CD4-positive, alpha-beta T cell treated with Interleukin-4 for 4 hours (primary cell): ENCODE measurements around the gene BRIX1.
A peak's percentile ranks its signal among the peaks of the same experiment; 100 is the strongest.

Experiments
- DNase-seq: peaks from one replicate; pipeline ENCODE4 v3.0.0-alpha.2; 2020

Gene BRIX1

GRCh38 chr5:34915139-34915855 is at the start of gene BRIX1, which contains the start of gene RAD1:
Gene BRIX1, plus strand, starts transcription at chr5:34915711. Its CDS starts 28 bp downstream, at chr5:34915739.
Gene RAD1, minus strand, starts transcription at chr5:34915504. Its CDS starts 612 bp downstream, at chr5:34914892.
- peak; percentile 95 for DNase-seq

DNA sequence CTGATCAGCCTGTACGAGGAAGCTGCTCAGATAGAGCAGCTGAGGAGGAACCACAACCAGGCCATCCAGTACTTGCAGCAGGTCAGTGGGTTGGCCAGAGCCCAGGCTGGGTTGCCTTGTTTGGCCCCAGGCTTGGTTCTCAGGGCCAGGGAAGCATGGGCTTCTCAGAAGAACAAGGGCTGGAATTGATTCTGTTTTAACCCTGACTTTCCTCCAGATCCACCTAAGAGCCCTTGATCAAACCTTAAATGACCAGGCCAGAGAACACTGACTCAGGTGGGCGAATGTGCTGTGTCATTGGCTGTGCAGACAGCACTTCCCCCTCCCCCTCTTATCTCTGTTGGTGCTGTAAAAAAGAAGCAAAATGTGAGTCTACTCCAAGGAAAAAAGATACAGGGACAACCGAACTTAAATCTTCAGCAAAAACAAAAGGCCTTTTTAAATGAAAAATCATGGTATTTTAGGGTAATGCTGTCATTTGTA is 48.5 kb upstream of the BRIX1 start:
- no peak for DNase-seq

GRCh38 chr5:34867660-34868059 is 47.9 kb upstream of the BRIX1 start:
- no peak for DNase-seq

DNA sequence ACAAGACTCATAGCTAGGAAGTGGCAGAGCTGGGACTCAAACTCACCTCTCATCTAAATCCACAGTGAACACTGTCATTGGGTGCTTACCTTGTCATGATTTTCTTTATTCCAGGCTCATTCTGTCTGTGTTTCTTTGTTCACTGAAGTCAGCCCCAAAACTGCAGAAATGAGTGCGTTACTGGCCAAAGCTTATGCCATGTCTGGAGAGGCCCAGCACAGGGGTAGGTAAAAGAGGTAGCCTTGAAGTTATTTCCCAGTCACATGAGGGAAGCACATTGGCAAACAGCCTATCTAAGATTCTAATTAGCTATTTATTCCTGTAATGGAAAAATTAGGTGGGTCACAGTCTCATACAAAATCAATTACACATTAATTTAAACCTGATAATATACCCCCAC is 46.7 kb upstream of the BRIX1 start:
- no peak for DNase-seq

DNA sequence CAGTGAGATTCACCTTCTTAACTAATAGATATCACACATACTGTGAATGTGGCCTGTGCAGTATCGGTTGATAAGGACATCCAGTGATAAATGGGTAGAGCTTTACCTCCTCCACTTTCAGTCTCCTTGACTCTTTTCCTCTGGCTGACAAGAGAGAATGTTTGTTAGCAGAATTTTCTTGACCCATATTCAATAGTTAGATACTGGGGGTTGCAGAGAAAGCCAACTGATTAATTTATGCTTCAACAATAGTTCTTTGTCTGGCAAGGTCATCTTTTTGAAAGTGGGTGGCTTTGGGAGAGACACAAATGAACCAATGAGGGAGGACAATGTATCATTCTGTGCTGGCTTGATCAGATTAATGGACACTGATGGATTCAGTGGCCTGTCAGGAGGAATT is 46.3 kb upstream of the BRIX1 start:
- DNase-seq = no peak

GRCh38 chr5:34870382-34870781 is 45.1 kb upstream of the BRIX1 start:
- DNase-seq = no peak

DNA sequence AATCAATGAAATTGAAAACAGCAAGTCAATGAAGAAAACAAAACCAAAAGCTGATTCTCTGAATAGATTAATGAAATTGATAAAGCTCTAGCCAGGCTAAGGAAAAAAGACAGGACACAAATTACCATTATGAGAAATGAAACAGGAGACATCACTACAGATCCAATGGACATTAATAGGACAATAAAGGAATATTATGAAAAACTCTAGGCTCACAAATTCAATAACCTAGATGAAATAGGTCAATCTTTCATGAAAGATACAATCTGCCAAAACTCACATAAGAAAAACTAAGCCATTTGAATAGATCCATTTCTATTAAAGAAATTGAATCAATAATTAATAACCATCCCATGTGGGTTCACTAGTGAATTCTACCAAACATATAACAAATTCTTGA is 39.2 kb upstream of the BRIX1 start:
- no peak for DNase-seq

DNA sequence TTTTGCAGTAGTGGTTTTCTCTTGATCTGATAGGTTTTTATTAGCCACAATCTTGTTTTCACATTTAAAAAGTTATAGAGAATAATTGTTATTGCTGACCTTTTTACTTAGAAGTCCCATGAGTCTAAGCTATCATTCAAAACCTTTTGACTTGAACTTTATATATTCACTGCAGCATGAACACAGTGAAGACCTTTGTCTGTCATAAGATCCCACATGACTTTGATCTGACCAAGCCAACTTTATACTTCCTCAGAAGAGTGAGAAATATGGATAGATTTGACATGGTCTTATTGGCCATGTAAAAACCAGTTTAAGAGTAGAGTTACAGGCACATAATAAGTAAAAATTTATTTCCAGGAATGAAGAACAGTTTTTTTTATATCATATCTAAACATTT is 34.3 kb upstream of the BRIX1 start:
- DNase-seq = no peak

DNA sequence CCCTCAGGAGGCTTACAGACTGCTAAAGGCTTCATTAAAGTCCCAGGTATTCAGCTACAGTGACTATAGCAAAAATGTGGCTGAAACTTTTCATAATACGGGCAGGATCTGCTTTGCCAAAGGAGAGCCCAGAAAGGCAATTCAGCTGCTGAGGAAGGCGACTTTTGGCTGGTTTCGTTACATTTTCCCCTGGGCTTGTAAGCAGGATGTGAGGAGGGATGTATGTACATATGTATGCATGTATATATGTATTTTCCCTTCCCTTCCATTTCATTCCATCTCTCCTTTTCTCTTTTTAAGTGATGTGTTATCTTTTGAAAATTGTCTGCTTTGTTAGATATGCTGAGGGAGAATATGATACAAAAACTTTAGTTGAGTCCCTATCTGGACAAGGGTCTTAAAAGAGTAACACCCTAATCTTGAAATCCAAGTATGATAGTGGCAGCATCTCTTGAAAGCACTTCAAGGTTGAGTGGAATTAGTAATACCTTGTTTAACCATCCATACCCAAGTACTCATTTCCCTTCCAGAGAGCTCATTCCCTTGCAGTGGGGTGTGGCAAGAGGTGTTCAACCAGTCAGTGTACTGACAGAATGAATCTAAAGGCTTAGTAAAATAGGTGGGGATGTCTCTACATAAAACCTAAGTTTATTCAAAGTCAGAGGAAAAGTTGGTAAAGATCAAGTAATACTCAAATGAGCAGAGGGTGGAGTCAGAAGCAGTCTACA is 29.0 kb upstream of the BRIX1 start:
- DNase-seq = no peak

GRCh38 chr5:34889394-34889793 is 26.1 kb upstream of the BRIX1 start:
- no peak for DNase-seq

GRCh38 chr5:34891981-34892380 is 23.5 kb upstream of the BRIX1 start:
- DNase-seq = no peak

DNA sequence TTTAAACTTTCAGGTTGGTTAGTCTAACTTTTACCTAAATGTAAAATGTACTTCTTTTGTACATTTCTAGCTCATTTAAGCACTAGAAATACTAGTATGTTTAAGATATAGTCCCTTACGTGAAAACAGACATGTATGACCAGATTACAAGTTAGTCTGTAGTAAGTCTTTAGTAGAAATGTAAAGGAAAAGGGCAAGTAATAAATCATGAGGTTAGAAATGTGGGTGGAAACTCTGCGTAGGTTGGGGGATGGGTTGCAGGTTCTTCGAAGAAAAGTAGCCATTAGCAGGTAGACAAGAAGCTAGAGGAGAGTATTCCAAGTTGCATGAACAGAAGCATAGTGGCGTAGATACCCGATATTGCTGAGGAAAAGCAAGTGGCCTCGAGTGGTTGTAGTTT is 23.1 kb upstream of the BRIX1 start:
- no peak for DNase-seq

DNA sequence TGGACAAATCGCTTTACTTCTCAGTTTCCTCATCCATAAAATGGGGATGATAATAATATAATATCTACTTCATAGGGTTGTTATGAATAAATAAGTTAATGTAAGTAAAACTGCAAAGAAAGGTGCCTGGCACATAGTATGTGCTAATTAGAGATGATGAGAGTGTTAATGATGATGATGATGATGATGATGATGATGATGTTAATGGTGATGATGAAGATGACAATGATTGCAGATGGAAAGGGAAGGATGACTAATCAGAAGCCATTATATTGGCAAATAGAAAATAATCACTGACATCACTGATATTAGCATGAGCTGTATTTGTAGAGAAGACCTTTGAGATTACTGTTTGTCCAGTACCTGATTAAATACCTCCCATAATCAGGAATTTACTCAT is 20.8 kb upstream of the BRIX1 start:
- no peak for DNase-seq

GRCh38 chr5:34895641-34896419 is 19.7 kb upstream of the BRIX1 start:
- DNase-seq = no peak

DNA sequence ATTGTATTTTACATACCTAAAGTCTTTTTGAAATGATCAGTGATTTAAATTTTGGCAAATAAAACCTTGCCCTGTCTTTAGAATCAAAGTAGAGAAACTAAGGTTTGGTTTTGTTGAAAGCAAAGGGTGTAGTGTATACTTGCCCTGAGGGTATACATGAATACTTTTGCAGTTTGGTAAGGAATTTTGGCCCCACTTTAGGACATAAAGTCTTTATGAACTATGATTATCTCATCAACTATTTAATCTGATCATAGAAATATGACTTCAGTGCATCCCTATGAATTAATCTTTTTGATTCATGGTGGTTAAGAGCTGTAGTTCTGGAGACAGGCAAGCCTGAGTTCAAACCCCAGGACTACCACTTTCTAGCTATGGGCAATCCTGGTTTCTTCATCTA is 17.9 kb upstream of the BRIX1 start:
- DNase-seq = no peak

DNA sequence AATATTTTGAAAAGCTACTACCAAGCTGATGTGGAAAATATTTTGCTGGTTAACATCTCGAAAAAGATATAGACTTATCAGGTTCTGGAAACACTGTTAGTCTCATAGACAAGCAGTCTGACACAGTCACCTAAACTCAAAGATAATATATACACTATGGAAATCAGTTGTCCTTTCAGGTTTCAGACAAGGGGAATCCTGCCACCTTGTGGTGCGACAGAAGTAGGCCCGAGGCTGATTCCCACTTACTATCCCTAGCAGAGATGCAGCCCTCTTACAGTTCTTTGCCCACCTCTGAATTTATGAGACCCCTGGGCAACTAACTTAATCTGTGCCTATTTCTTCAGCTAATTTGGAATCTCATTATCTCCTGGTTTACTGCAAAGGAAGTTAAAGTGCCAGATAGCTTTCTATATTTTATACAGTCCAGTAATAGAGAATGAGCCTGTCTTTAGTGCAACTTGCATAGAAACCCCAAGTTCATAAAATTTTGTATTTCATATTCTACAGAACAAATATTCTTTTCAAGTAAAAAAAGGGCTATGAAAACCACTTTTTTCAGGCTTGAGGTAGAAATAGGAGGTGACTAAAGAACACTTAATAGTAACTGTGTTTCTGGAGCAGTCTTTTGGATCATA is 17.1 kb upstream of the BRIX1 start:
- peak; percentile 57 for DNase-seq

GRCh38 chr5:34899066-34899465 is 16.4 kb upstream of the BRIX1 start:
- DNase-seq = no peak

GRCh38 chr5:34900652-34901051 is 14.9 kb upstream of the BRIX1 start:
- DNase-seq = no peak

DNA sequence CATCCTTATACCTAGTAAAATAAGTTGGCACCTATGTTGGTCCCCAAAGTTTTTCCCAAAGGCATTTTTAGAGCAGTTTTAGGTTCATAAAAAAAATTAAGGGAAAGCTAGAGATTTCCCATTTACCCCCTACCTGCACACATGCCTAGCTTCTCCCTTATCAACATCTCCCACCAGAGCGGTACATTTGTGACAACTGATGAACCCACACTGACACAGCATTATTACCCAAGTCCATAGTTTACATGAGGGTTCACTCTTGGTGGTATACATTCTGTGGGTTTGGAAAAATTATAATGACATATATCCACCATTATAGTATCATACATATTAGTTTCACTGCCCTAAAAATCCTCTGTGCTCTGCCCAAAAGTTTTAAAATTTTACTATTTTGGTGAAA is 12.3 kb upstream of the BRIX1 start:
- no peak for DNase-seq

GRCh38 chr5:34905564-34905963 is 9.9 kb upstream of the BRIX1 start:
- DNase-seq = no peak

DNA sequence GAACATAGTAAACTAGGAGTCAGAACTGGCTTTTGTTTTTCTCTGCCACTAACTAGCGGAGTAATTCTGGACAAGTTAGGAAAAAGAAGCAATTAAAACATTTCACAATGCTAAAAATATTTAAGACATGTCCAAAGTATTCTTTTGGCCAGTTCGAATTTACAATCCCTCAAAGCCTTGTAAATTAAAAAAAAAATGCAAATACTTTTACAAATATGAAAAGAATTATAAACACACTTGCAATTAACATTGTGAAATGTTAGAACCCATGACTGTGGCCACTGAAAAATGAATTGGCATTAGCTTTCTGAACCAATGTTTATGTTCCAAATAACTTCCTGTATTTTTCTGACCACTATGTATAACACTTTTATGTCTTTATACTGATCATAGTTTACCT is 2.4 kb upstream of the BRIX1 start:
- DNase-seq = no peak

GRCh38 chr5:34914671-34915138 is 806 bp upstream of the BRIX1 start:
- DNase-seq = peak; percentile 5

DNA sequence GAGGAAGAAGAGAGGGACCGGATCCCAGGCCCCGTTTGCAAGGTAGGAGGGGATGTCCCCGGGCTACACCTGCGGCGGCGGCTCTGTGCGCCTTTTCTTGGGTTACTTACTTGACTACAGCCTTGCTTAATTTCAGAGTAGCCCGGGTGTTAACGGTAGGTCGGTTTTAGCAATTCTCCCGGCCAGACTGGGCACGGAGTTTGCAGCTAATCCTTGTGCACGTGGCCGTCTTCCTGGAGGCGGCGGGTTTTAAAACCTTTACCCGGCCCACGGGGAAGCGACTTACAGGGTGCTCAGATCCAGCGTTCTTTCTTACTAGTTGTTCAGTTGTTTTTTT is 313 bp downstream of the BRIX1 start:
- no peak for DNase-seq
